Posterior vena cava (tissue), 2 donors: ENCODE measurements around the gene NLRP9. TPM values are rescaled to one million over a fixed set of nuclear protein-coding genes. Genes with fewer than 3 reads are reported as not detected.
"Not testable (repeated sequence)": the region's sequence is repeated elsewhere in the genome, so short reads cannot be mapped to it uniquely, and the experiment has no call there.

Experiments used
- DNase-seq: peaks from one replicate; pipeline ENCODE4 v3.0.0-alpha.2; 2020; ENCODE audit warnings: low spot score
- intact Hi-C, 2 donors: fragments of 100-400 bp; cut with DNase I; formaldehyde crosslinking; loops; one replicate each; pipeline versions ENCODE4 v1.14.1 to v1.14.2; 2022 to 2023
- long read RNA-seq, 2 donors: library from polyadenylated mRNA; unstranded; transcript quantifications; one replicate each; pipeline ENCODE4 v2.0.0, GENCODE V29; 2020 to 2021
- total RNA-seq, 2 donors: library from RNA; stranded (reverse); fragmentation: NEBNext Ultra II Directional; extraction: Animal tissue kit (Norgen Biotek cat#: 25700); gene quantifications; one replicate each; pipeline ENCODE4 v1.2.1, GENCODE V29; 2021
- donor health status: DM: yes; HTN: yes; CAD: no.
- donor health status: DM: yes; HTN: yes; CAD: no.

The NLRP9 gene
- not detected for total RNA-seq
- long read RNA-seq, donor 1: 0 reads
- long read RNA-seq, donor 2: 0 reads

DNA sequence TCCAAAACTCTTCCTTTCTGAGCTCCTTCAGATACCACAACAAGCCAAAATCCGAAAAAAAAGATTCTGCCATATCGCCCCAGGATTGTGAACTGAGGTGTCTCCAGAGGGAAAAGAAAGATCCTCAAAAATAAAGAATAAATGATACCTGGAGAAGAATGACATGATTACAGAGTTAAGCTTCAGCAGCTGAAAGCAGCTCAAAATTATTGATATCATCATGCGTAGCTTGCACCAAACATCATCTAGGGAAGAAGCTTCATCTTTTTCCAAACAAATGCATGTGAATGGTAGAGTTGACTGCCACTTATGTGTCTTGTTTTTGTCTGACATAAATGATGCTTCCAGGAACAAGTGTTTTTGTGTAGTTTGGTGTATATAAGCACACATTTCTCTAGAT is at the start of gene NLRP9:
Gene NLRP9, minus strand, starts transcription at position 101 of the 400 bp plus-strand sequence. Its CDS starts 28 bp downstream, at position 73.
- no peak for DNase-seq
- intact Hi-C loops: no loop called here

DNA sequence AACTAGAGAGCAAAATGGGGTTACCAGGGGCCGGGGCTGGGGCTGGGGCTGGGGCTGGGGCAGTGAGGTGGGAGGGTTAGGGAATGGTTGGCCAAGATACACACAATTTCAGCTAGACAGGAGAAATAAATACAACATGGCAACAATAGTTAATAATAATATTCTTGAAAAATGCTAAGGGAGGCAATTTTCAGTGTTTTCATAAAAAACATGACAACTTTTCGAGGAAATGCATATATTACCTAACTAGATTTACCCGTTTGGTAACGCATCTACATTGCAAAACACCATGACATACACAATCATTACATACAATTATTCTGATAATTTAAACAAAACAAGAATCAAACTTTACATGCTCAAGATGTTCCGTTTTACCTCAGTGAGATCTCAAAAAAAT is 42.9 kb upstream of the NLRP9 start:
- intact Hi-C loops: no loop called here
- DNase-seq: no peak

GRCh38 chr19:55778331-55778730 is 40.1 kb upstream of the NLRP9 start:
- DNase-seq: no peak
- intact Hi-C loops: no loop called here

DNA sequence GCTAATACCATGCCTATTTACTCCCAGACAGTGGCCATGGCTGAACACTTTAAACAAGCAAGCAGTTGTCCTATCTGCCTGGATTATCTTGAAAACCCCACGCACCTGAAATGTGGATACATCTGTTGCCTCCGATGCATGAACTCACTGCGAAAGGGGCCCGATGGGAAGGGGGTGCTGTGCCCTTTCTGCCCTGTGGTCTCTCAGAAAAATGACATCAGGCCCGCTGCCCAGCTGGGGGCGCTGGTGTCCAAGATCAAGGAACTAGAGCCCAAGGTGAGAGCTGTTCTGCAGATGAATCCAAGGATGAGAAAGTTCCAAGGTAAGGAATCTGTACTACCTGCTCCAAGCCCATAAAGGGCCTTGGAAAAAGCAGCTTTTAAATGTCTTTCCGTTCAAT is 39.3 kb upstream of the NLRP9 start:
- DNase-seq: no peak
- intact Hi-C loops: no loop called here

DNA sequence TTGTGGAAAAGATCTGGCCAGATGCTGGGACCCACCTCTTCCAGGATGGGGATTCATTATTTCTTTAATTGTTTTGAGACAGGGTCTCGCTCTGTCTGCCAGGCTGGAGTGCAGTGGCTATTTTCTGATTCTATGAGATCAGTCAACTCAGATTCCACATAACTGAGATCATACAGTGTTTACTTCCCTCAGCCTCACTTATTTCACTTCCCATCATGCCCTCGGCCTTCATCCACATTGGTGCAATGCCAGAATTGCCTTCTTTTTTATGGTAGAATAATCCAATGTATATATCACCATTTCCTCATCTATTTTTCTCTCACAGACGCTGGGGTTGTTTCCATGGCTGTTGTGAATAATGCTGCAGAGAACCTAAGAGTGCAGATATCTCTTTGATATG is 31.4 kb upstream of the NLRP9 start:
- intact Hi-C loops, DNase-seq: not testable (repeated sequence)

DNA sequence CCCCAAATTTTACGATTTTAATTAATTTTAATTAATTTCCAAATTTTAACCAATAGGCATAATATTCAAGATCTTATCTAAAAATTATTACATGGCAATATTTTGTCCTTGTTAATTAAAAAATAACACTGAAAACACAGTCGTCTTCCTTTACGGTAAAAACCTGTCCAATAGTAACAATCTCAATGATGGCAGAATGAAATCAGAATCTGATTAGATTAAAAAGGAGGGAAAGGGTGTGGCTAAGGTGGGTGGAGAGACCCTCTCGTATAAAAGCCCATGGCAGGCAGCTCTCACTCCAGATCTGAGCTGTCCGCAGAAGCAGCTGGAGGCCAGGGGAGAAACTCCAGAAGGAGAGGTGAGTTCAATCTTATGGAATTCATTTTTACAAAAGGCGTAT is 30.6 kb upstream of the NLRP9 start, which contains the start of gene RFPL4AL1:
Gene RFPL4AL1, plus strand, starts transcription at position 301 of the 400 bp plus-strand sequence. CDS start 2,687 bp downstream, outside the sequence.
- intact Hi-C loops: not testable (repeated sequence)

DNA sequence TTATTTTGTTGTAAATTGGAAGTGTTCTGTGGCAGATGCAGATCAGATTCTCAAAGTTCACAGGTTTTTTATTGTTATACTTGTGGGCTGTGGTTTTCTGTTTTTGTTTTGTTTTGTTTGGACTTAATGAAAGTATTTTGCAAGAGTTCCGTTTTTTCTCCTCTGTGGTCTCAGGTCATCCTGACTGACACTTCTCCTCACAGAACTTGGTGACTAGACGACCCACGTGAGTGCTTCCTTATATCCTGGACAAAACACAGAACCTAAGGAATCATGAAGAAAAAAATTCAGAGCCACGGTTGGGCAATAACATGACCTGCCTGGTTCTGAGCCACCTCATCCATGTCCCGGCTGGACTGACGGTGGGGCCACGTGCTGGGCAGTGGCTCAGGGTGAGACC is 28.3 kb upstream of the NLRP9 start:
- no peak for DNase-seq
- intact Hi-C loops: no loop called here

More for the DNA sequence above, 30.6 kb upstream of the NLRP9 start, which contains the start of gene RFPL4AL1:
- DNase-seq: not testable (repeated sequence)

DNA sequence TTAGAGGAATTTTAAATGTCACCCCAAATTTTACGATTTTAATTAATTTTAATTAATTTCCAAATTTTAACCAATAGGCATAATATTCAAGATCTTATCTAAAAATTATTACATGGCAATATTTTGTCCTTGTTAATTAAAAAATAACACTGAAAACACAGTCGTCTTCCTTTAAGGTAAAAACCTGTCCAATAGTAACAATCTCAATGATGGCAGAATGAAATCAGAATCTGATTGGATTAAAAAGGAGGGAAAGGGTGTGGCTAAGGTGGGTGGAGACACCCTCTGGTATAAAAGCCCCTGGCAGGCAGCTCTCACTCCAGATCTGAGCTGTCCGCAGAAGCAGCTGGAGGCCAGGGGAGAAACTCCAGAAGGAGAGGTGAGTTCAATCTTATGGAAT is 20.6 kb upstream of the NLRP9 start, which contains the start of gene RFPL4A:
Gene RFPL4A, plus strand, starts transcription at position 301 of the 400 bp plus-strand sequence. CDS start 2,704 bp downstream, outside the sequence.
- DNase-seq, intact Hi-C loops: not testable (repeated sequence)

DNA sequence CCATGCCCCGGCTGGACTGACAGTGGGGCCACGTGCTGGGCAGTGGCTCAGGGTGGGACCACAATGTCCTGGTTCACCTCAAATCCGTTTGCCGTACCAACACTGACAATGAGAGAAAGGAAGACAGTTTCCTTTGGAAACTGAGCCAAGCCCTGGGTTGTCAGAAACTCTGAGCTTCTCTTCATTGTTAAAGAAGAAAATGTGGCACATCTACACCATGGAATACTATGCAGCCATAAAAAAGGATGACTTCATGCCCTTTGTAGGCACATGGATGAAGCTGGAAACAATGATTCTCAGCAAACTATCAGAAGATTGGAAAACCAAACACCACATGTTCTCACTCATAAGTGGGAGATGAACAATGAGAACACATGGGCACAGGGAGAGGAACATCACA is 18.6 kb upstream of the NLRP9 start:
- DNase-seq, intact Hi-C loops: not testable (repeated sequence)

- DNase-seq: no peak
- intact Hi-C loops: no loop called here
Observed at GRCh38 chr19:55753401-55753800, 15.2 kb upstream of the NLRP9 start.

DNA sequence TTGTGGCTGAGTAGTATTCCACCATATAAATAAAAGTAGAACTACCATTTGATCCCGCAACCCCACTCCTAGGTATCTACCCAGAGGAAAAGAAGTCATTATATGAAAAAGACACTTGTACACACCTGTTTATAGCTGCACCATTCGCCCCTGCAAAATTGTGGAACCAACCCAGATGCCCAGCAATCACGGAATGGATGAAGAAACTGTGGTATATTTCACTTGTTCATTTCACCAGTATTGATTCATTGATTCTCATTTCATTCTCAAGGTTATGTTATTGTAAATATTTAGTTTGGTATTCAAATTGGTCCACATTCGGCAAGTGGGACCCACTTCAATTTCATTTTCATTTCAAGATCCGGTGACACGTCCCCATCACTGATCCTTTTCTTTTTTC is 12.5 kb upstream of the NLRP9 start:
- intact Hi-C loops: no loop called here
- DNase-seq: no peak

- intact Hi-C loops, DNase-seq: not testable (repeated sequence)
Observed at GRCh38 chr19:55730378-55730777, 7.8 kb downstream of the NLRP9 start.

- intact Hi-C loops: no loop called here
- no peak for DNase-seq
Observed at GRCh38 chr19:55723491-55723890, 14.7 kb downstream of the NLRP9 start.

GRCh38 chr19:55720801-55721200 is 17.4 kb downstream of the NLRP9 start:
- no peak for DNase-seq
- intact Hi-C loops: no loop called here

DNA sequence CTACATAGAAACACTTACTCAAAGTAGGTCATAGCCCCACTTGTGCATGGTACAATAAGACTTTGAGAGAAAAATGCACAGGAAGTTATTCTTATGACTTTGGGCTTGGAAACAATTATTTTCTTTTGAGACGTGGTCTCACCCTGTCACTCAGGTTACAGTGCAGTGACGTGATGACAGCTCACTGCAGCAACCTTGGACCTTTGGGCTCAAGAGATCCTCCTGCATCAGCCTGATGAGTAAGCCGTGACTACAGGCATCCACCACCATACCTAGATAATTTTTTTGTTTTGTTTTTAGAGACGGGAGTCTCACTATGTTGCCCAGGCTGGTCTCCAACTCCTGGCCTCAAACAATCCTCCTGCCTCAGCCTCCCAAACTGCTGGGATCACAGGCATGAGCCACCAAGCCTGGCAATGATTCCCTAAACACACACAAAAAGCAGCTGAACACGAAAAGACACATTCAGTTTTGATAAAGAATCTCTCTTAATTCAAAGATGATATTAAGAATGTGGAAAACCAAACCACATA is 17.9 kb downstream of the NLRP9 start:
- no peak for DNase-seq
- intact Hi-C loops: no loop called here

- intact Hi-C loops, DNase-seq: not testable (repeated sequence)
Observed at GRCh38 chr19:55717879-55718711, 20.1 kb downstream of the NLRP9 start.

DNA sequence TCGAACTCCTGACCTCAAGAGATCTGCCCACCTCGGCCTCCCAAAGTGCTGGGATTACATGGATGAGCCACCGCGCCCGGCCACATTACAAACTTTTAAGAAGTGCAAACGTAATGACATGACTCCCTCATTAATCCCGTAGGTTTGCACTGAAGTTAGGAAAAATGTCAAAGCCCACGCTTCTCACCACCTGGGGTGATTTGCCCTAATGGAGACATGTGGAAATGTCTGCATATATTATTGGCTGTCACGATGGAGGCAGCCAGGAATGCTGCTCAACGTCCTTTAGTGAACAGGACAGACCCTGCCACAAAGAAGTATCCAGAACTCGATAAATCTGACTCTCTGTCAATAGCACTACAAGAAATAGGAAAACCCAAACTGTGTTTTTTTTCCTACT is 21.0 kb downstream of the NLRP9 start:
- no peak for DNase-seq
- intact Hi-C loops: no loop called here

DNA sequence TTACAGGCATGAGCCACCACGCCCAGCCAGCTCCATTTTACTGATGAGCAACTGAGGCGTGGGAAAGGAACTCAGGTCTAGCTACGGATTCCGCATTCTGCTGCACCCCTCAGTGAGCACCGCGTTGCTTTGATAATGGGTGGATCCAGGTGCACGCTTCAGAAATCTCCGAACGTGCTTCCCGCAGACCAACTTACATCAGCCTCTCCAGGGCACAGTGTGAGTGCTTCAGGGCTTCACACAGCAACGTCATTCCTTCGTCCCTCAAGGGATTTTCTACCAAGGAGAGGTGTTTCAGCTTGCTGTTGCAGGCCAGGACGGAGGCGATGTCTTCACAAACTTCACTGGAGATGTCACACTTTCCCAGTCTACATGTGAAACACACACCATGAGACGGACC is 21.7 kb downstream of the NLRP9 start:
- intact Hi-C loops: no loop called here

GRCh38 chr19:55712804-55713631 is 25.2 kb downstream of the NLRP9 start:
- no peak for DNase-seq
- intact Hi-C loops: no loop called here

More for the DNA sequence above, 21.7 kb downstream of the NLRP9 start:
- no peak for DNase-seq

GRCh38 chr19:55711719-55712118 is 26.5 kb downstream of the NLRP9 start:
- intact Hi-C loops: no loop called here
- DNase-seq: no peak
